ENCODE measurements around the gene CAMKK2.

The CAMKK2 gene

GRCh38 chr12:121189619-121190155 is 106.8 kb downstream of the CAMKK2 start:
- Histone ChIP-seq H3K4me3 (ENCODE audit: low read depth, low read length) (no peak overlapping the region), H3K36me3 (replicated peaks) (no peaks in the 10 kb centered on the region), H3K27ac (peak overlapping the region; percentile 69), H3K27me3 (replicated peaks) (no peaks in the 10 kb centered on the region)
- TF ChIP-seq CTCF (IDR thresholded peaks at IDR 0.05; ENCODE audit: low read depth, low read length, missing control alignments): no peak
- in situ Hi-C loops (cut with HindIII; ENCODE audit: low pct_ligation_motif_present, low sequenced_read_pairs): no loop called here
- no peak for DNase-seq

- H3K27ac ChIP-seq: peak overlapping the region; percentile 69
- no peaks in the 10 kb centered on the region for H3K36me3 ChIP-seq (replicated peaks)
- no peaks in the 10 kb centered on the region for H3K27me3 ChIP-seq (replicated peaks)
- TF ChIP-seq CTCF (IDR thresholded peaks at IDR 0.05; ENCODE audit: low read depth, low read length, missing control alignments): no peak
- H3K4me3 ChIP-seq (ENCODE audit: low read depth, low read length): no peak overlapping the region
- in situ Hi-C loops (cut with HindIII; ENCODE audit: low pct_ligation_motif_present, low sequenced_read_pairs): no loop called here
- peak; percentile 55 for DNase-seq
Measured at GRCh38 chr12:121189131-121189530, 107.4 kb downstream of the CAMKK2 start.

GRCh38 chr12:121188227-121188626 is 108.3 kb downstream of the CAMKK2 start:
- in situ Hi-C loops (cut with HindIII; ENCODE audit: low pct_ligation_motif_present, low sequenced_read_pairs): no loop called here
- no peak for TF ChIP-seq CTCF (IDR thresholded peaks at IDR 0.05; ENCODE audit: low read depth, low read length, missing control alignments)
- Histone ChIP-seq H3K27me3 (replicated peaks) (no peaks in the 10 kb centered on the region), H3K36me3 (replicated peaks) (no peaks in the 10 kb centered on the region), H3K4me3 (ENCODE audit: low read depth, low read length) (no peak overlapping the region), H3K27ac (no peak overlapping the region)
- DNase-seq: no peak

All from brain microvascular endothelial cell (primary cell).